DLD1 (cell line): ENCODE measurements around the gene CHN2.

ENCODE experiments used
- in situ Hi-C: cut with HindIII; loops from 2 replicates; pipeline ENCODE4 v1.10.0; 2017; ENCODE audit warnings: low sequenced_read_pairs

The CHN2 gene

GRCh38 chr7:29483219-29484104, 288.9 kb downstream of the CHN2 start:
- in situ Hi-C loops = loop anchor here (5.0 kb wide), 1 partner anchor 74 kb away; no protein-coding TSS in a partner anchor

DNA sequence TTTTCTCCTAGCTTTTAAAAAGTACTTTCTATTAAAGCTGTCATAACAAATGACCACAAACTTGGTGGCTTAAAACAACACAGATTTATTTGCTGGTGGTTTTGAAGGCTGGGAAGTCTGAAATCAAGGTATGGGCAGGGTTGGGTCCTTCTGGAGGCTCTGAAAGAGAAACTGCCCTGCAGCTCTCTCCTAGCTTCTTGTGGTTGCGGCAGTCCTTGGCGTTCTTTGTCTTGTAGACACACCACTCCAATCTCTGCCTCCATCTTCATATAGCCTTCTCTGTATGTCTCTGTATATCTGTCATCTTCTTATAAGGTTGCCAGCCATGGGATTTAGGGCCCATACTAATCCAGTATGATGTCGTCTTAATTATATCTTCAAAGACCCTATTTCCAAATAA, 289.7 kb downstream of the CHN2 start:
- in situ Hi-C loops = loop anchor here (5.0 kb wide), 1 partner anchor 73 kb away; no protein-coding TSS in a partner anchor

- in situ Hi-C loops = no loop called here
These were observed 291.0 kb downstream of the CHN2 start for GRCh38 chr7:29485339-29486190.

- in situ Hi-C loops = no loop called here
These were observed 291.7 kb downstream of the CHN2 start for GRCh38 chr7:29486191-29486700.

DNA sequence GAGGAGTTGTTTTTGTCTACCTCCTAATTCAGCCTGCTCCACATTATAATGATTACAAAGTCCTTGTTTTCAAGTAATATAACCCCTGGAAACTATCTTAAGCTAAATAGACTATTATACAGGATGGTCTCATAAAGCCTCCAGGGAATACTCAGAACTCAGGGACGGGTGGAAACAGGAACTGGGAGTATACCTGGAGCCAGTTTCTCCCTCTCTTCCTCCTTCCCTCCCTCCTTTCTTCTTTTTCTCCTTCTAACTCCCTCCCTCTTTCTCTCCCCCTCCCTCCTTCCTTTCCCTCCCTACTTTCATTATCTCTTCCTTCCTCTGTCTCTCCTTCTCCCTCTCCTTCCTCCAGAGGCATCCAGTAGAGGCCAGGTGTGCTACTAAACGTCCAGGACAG, 292.8 kb downstream of the CHN2 start:
- in situ Hi-C loops = no loop called here

- in situ Hi-C loops = no loop called here
These were observed 293.8 kb downstream of the CHN2 start for GRCh38 chr7:29488203-29488970.

GRCh38 chr7:29488977-29489376, 294.4 kb downstream of the CHN2 start:
- in situ Hi-C loops = no loop called here

- in situ Hi-C loops = no loop called here
These were observed 295.6 kb downstream of the CHN2 start for GRCh38 chr7:29490094-29490607.

GRCh38 chr7:29494350-29494749, 299.8 kb downstream of the CHN2 start:
- in situ Hi-C loops = no loop called here

- in situ Hi-C loops = no loop called here
These were observed 301.1 kb downstream of the CHN2 start for GRCh38 chr7:29495653-29496052.

GRCh38 chr7:29496355-29497020, 301.9 kb downstream of the CHN2 start:
- in situ Hi-C loops = no loop called here

GRCh38 chr7:29499932-29500331, 305.4 kb downstream of the CHN2 start:
- in situ Hi-C loops = no loop called here

DNA sequence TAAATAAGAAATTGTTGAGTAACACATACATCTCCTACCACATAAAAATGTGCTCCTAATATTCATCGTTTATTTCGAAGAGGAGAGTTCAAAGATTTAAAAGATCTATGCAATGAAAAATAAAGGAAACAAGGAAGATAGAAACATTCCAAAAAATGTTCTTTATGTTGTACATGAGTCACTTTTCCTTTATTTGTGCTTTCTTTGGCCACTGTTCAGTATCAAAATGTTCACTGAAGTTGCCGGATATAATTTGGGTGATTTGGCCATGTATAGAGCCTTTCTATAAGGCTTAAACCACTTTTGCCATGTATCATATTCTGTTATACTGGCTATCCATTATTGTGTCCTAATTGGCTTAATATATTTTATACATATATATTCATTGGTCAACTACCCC, 306.1 kb downstream of the CHN2 start:
- in situ Hi-C loops = no loop called here

- in situ Hi-C loops = no loop called here
These were observed 307.6 kb downstream of the CHN2 start for GRCh38 chr7:29502133-29502532.

GRCh38 chr7:29505931-29506330, 311.4 kb downstream of the CHN2 start:
- in situ Hi-C loops = no loop called here

GRCh38 chr7:29508608-29509007, 314.0 kb downstream of the CHN2 start:
- in situ Hi-C loops = no loop called here

DNA sequence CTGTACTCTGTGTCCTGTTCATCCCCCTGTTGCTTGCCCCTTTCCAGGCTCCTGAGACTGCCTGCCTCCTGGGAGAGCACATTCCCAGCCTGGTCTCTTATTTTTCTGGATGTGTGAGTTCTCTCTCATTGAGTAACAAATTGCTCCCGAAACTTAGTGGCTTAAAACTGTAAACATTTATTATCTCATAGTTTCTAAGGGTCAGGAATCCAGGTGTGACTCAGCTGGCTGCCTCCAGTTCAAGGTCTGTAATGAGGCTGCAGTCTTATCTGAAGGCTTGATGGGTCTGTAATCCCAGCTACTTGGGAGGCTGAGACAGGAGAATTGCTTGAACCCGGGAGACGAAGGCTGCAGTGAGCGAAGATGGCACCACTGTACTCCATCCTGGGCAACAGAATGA, 315.5 kb downstream of the CHN2 start:
- in situ Hi-C loops = no loop called here

DNA sequence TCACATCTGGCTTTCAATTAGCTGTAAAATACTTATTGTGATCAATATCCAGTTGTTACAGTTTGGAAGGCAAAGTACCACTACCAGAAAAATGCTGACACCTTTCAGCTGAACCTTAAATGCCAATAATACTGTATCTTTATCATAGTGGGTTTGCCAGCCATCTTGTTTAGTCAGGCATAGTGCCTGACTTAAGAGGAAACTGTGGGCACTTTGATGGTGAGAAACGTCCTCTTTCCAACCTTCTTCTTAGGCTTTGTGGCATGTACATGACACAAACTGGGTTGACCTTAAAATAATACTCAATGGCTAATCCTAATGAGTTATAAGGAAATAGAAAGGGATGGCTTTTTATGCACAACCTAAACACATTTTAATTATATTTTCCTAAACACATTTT, 316.8 kb downstream of the CHN2 start:
- in situ Hi-C loops = no loop called here

GRCh38 chr7:29511851-29512250, 317.3 kb downstream of the CHN2 start:
- in situ Hi-C loops = no loop called here

GRCh38 chr7:29516491-29516890, 321.9 kb downstream of the CHN2 start:
- in situ Hi-C loops = no loop called here
